ENCODE measurements around the gene MYPOP.

DNA sequence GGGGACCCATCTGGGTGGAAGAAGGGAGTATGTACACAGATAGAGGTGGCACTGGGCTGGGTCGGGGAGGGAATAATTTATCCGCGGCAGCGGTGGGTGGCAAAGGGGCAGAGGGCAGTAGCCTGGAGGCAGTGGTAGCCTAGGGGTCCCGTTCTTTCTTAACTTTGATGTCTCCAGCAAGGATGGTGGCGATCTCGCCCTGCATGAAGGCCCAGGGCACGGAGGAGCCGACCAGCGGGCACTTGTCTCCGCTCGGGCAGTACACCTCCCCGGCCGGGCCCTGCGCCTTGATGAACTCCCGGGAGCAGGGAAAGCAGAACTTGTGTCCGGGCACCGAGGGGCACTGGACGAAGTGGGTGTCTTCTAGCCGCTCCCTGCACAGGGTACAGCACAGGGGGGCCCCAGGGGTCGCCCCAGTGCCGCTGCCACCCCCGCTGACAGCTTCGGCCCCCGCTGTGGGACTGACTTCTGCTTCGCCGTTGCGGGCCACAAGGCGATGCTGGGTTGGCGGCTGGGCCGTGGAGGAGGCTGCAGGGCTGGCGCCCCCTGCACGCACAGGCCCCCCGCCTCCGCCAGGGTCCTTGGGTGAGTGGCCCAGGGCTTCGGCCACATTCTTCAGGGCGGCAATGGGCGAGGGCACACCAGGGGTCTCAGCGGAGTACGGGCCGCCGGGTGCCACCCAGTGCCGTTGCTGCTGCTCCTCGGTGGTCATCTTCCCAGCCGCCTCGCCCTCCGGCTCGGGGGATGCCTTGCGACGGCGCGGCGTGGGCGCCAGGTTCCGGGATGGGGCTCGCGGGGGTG lies 18.3 kb downstream of the MYPOP start:
- TF ChIP-seq, protein P1, sequence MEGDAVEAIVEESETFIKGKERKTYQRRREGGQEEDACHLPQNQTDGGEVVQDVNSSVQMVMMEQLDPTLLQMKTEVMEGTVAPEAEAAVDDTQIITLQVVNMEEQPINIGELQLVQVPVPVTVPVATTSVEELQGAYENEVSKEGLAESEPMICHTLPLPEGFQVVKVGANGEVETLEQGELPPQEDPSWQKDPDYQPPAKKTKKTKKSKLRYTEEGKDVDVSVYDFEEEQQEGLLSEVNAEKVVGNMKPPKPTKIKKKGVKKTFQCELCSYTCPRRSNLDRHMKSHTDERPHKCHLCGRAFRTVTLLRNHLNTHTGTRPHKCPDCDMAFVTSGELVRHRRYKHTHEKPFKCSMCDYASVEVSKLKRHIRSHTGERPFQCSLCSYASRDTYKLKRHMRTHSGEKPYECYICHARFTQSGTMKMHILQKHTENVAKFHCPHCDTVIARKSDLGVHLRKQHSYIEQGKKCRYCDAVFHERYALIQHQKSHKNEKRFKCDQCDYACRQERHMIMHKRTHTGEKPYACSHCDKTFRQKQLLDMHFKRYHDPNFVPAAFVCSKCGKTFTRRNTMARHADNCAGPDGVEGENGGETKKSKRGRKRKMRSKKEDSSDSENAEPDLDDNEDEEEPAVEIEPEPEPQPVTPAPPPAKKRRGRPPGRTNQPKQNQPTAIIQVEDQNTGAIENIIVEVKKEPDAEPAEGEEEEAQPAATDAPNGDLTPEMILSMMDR (tag by site-specific recombination; IDR thresholded peaks at IDR 0.05) = no peak
- TF ChIP-seq ZNF138 (tag by site-specific recombination; IDR thresholded peaks at IDR 0.05; ENCODE audit: borderline replicate concordance) = no peak
